IMR-90 (cell line): Measurements from ENCODE around the gene BET1. TPM values are rescaled to one million over a fixed set of nuclear protein-coding genes. Genes with fewer than 3 reads are reported as not detected.

ENCODE experiments used
- ATAC-seq: fragments of 200-7000 bp; cut with Tn5 transposase; 2 replicates; pipeline ENCODE4 v1.9.1; 2020; ENCODE audit warnings: low read depth, mild to moderate bottlenecking, moderate library complexity
- BruUV-seq: library from RNA; stranded (reverse); fragments of 400-500 nt; replicated peaks from 2 replicates; lab custom pipeline; 2021; lab: Mats Ljungman, UMichigan
- CTCF ChIA-PET: fragments of 300-600 bp; formaldehyde crosslinking; extraction: SDS; loops from one replicate; lab custom pipeline; 2021; ENCODE audit warnings: antibody characterized with exemption; lab: Yijun Ruan, JAX
- POLR2A ChIA-PET: fragments of 300-600 bp; sonication (Branson Sonifier 250); formaldehyde crosslinking; loops from one replicate; lab custom pipeline; 2022; ENCODE audit warnings: antibody characterized with exemption; ENCODE audit not compliant: unreplicated experiment; lab: Charles Lee
- DNase-seq: peaks from one replicate; pipeline ENCODE4 v3.0.0; 2013
- H2AFZ ChIP-seq: replicated peaks from 2 replicates; pipeline ENCODE3; 2013; ENCODE audit warnings: low read length, mild to moderate bottlenecking; ENCODE audit not compliant: poor library complexity
- H2AK5ac ChIP-seq: 2 replicates; pipeline ENCODE4 v1.6.1; 2013; ENCODE audit warnings: low read depth, low read length, inconsistent platforms
- H2AK9ac ChIP-seq: replicated peaks from 2 replicates; pipeline ENCODE3; 2013; ENCODE audit warnings: mild to moderate bottlenecking, low read depth, low read length, moderate library complexity; ENCODE audit not compliant: poor library complexity
- H2BK120ac ChIP-seq: 2 replicates; pipeline ENCODE4 v1.6.1; 2013; ENCODE audit warnings: low read depth, low read length, inconsistent platforms
- H2BK15ac ChIP-seq: 3 replicates; pipeline ENCODE4 v1.6.1; 2013; ENCODE audit warnings: low read depth, low read length, inconsistent platforms
- H2BK20ac ChIP-seq: 2 replicates; pipeline ENCODE4 v1.6.1; 2013; ENCODE audit warnings: low read depth, mild to moderate bottlenecking, inconsistent platforms, low read length, moderate library complexity
- H2BK5ac ChIP-seq: 2 replicates; pipeline ENCODE4 v1.6.1; 2013; ENCODE audit warnings: mild to moderate bottlenecking, low read depth, low read length, inconsistent platforms; ENCODE audit not compliant: poor library complexity, severe bottlenecking
- H3K14ac ChIP-seq: replicated peaks from 2 replicates; pipeline ENCODE4 v1.6.1; 2013; ENCODE audit warnings: low read depth, low read length, inconsistent platforms
- H3K18ac ChIP-seq: 2 replicates; pipeline ENCODE4 v1.6.1; 2013; ENCODE audit warnings: low read depth, low read length, control low read depth
- H3K23ac ChIP-seq: 2 replicates; pipeline ENCODE4 v1.6.1; 2013; ENCODE audit warnings: low read depth, low read length, inconsistent platforms
- H3K27ac ChIP-seq: 2 replicates; pipeline ENCODE4 v1.5.1; 2013; ENCODE audit warnings: mild to moderate bottlenecking, control low read depth, low read length; ENCODE audit not compliant: insufficient read depth
- H3K27me3 ChIP-seq: 2 replicates; pipeline ENCODE4 v1.6.1; 2013; ENCODE audit warnings: low read length; ENCODE audit not compliant: control insufficient read depth, insufficient read depth
- H3K36me3 ChIP-seq: 2 replicates; pipeline ENCODE4 v1.6.1; 2013; ENCODE audit warnings: low read length, mixed read lengths; ENCODE audit not compliant: control insufficient read depth, insufficient read depth
- H3K4ac ChIP-seq: 2 replicates; pipeline ENCODE4 v1.6.1; 2013; ENCODE audit warnings: low read depth, low read length, inconsistent platforms
- H3K4me1 ChIP-seq: 2 replicates; pipeline ENCODE4 v1.6.1; 2013; ENCODE audit warnings: low read length, mixed read lengths; ENCODE audit not compliant: control insufficient read depth, insufficient read depth
- H3K4me2 ChIP-seq: 2 replicates; pipeline ENCODE4 v1.6.1; 2013; ENCODE audit warnings: low read depth, mild to moderate bottlenecking, control low read depth, low read length, moderate library complexity
- H3K4me3 ChIP-seq: 2 replicates; pipeline ENCODE4 v1.5.1; 2013; ENCODE audit warnings: low read depth, mild to moderate bottlenecking, control low read depth, low read length, moderate library complexity; ENCODE audit not compliant: insufficient read depth
- H3K56ac ChIP-seq: 2 replicates; pipeline ENCODE4 v1.6.1; 2013; ENCODE audit warnings: low read length, inconsistent platforms; ENCODE audit not compliant: insufficient read depth; ENCODE audit errors: extremely low read depth
- H3K79me1 ChIP-seq, 2 experiments: 2 replicates each; pipeline ENCODE4 v1.6.1; 2013; ENCODE audit warnings: low read length in 2 of 2, inconsistent platforms in 1 of 2, low read depth in 1 of 2
- H3K9ac ChIP-seq: 2 replicates; pipeline ENCODE4 v1.6.1; 2013; ENCODE audit warnings: low read depth, low read length, control low read depth
- H3K9me1 ChIP-seq: 2 replicates; pipeline ENCODE4 v1.6.1; 2013; ENCODE audit warnings: low read length, inconsistent platforms; ENCODE audit not compliant: insufficient read depth
- H3K9me3 ChIP-seq: 2 replicates; pipeline ENCODE4 v1.6.1; 2013; ENCODE audit warnings: low read length; ENCODE audit not compliant: control insufficient read depth, insufficient read depth
- H4K20me1 ChIP-seq: 2 replicates; pipeline ENCODE4 v1.6.1; 2013; ENCODE audit warnings: low read length, inconsistent platforms; ENCODE audit not compliant: insufficient read depth
- H4K5ac ChIP-seq: 2 replicates; pipeline ENCODE4 v1.6.1; 2013; ENCODE audit warnings: mild to moderate bottlenecking, low read depth, low read length, control low read depth
- H4K8ac ChIP-seq, 2 experiments: 2 replicates each; pipeline ENCODE4 v1.6.1; 2013; ENCODE audit warnings: low read depth in 2 of 2, low read length in 2 of 2, control low read depth in 1 of 2, inconsistent platforms in 1 of 2
- H4K91ac ChIP-seq: 2 replicates; pipeline ENCODE4 v1.6.1; 2013; ENCODE audit warnings: low read depth, low read length, inconsistent platforms; ENCODE audit not compliant: insufficient read depth
- CEBPB ChIP-seq: IDR thresholded peaks from 2 replicates; pipeline ENCODE4 v1.6.1; 2012; ENCODE audit warnings: low read depth, low read length, improper control_type of control experiment
- CHD1 ChIP-seq: IDR thresholded peaks from 2 replicates; pipeline ENCODE4 v1.6.1; 2012; ENCODE audit warnings: low read depth, low read length, improper control_type of control experiment
- CTCF ChIP-seq: conservative IDR thresholded peaks from 2 replicates; pipeline ENCODE4 v1.5.1; 2012; ENCODE audit warnings: mild to moderate bottlenecking, low read depth, low read length, improper control_type of control experiment
- FOS ChIP-seq: fragments of 150-350 bp; IDR thresholded peaks from 2 replicates; pipeline ENCODE4 v1.6.1; 2016; ENCODE audit warnings: low read depth, low read length
- MAZ ChIP-seq: IDR thresholded peaks from 2 replicates; pipeline ENCODE4 v1.6.1; 2012; ENCODE audit warnings: low read depth, mild to moderate bottlenecking, low read length, improper control_type of control experiment, moderate library complexity, borderline replicate concordance
- NFE2L2 ChIP-seq: fragments of 150-350 bp; IDR thresholded peaks from 2 replicates; pipeline ENCODE4 v1.6.1; 2016; ENCODE audit warnings: low read depth, mild to moderate bottlenecking, low read length
- POLR2A ChIP-seq: IDR thresholded peaks from 2 replicates; pipeline ENCODE4 v1.6.1; 2012; ENCODE audit warnings: mild to moderate bottlenecking, low read depth, low read length
- RCOR1 ChIP-seq: IDR thresholded peaks from 2 replicates; pipeline ENCODE4 v1.6.1; 2012; ENCODE audit warnings: mild to moderate bottlenecking, low read length, improper control_type of control experiment; ENCODE audit not compliant: insufficient replicate concordance
- RFX5 ChIP-seq: IDR thresholded peaks from 2 replicates; pipeline ENCODE4 v1.8.0; 2012; ENCODE audit warnings: low read depth, mild to moderate bottlenecking, low read length, moderate library complexity
- SMC3 ChIP-seq: fragments of 150-350 bp; IDR thresholded peaks from 2 replicates; pipeline ENCODE4 v1.6.1; 2016; ENCODE audit warnings: low read depth, mild to moderate bottlenecking, antibody characterized with exemption, low read length, moderate library complexity
- USF2 ChIP-seq: fragments of 150-350 bp; IDR thresholded peaks from 2 replicates; pipeline ENCODE4 v1.6.1; 2017; ENCODE audit warnings: mild to moderate bottlenecking, antibody characterized with exemption, low read length, low read depth
- dilution Hi-C: fragments of 300-500 bp; cut with HindIII; formaldehyde crosslinking; loops from one replicate; pipeline ENCODE4 v1.14.3; 2018; ENCODE audit warnings: low sequenced_read_pairs; ENCODE audit not compliant: unreplicated experiment
- in situ Hi-C: fragments of 300-500 bp; cut with MboI; formaldehyde crosslinking; loops from 3 replicates; pipeline ENCODE4 v1.14.3; 2019; ENCODE audit warnings: low sequenced_read_pairs, inconsistent platforms, mixed read lengths
- intact Hi-C: fragments of 100-400 bp; cut with micrococcal nuclease; formaldehyde crosslinking; loops from 2 replicates; pipeline ENCODE4 v1.10.0; 2022
- polyA plus RNA-seq, 3 experiments: library from polyadenylated mRNA; depleted of rRNA; stranded (reverse); fragments of >200 nt; gene quantifications; 2 replicates each; pipeline ENCODE4 v1.2.3, GENCODE V29; 2012; ENCODE audit warnings: low replicate concordance in 1 of 3
- total RNA-seq: library from RNA; depleted of rRNA; stranded (reverse); fragments of >200 nt; gene quantifications from 2 replicates; pipeline ENCODE4 v1.2.3, GENCODE V29; 2012

Gene BET1
- total and polyA plus RNA-seq, 2 of the 4 experiments (the other 2 are of a cell fraction), result 9.9 to 33.2 TPM

- Histone ChIP-seq H3K23ac (no peak overlapping the region), H3K9me3 (no peaks in the 10 kb centered on the region), H3K4me2 (no peak overlapping the region), H3K9me1 (no peaks in the 10 kb centered on the region), H4K91ac (no peak overlapping the region), H3K27ac (no peak overlapping the region), H3K9ac (no peak overlapping the region), H2AFZ (no peak overlapping the region), H3K4me1 (peaks cover 2% of the 10 kb centered on the region; the same call in 1 of the 2 replicates), H3K27me3 (peaks cover 2% of the 10 kb centered on the region; the same call in 1 of the 2 replicates), H2BK15ac (no peak overlapping the region), H2BK120ac (no peak overlapping the region), H3K18ac (no peak overlapping the region), H4K8ac (no peak overlapping the region), H2BK20ac (no peak overlapping the region), H2AK9ac (no peak overlapping the region), H3K4me3 (no peak overlapping the region), H3K4ac (no peak overlapping the region), H3K14ac (no peak overlapping the region), H2BK5ac (no peak overlapping the region), H3K36me3 (no peaks in the 10 kb centered on the region), H3K56ac (no peak overlapping the region), H2AK5ac (no peak overlapping the region), H3K79me1 (no peaks in the 10 kb centered on the region), H4K5ac (no peak overlapping the region), H4K20me1 (no peaks in the 10 kb centered on the region)
- dilution Hi-C loops, result no loop called here
- intact Hi-C loops, result no loop called here
- in situ Hi-C loops, result no loop called here
- no TSS peak for BruUV-seq
- TF ChIP-seq RCOR1 (no peak), CHD1 (no peak), CTCF (no peak), FOS (no peak), POLR2A (no peak), USF2 (no peak), RFX5 (no peak), CEBPB (no peak), SMC3 (no peak), NFE2L2 (no peak), MAZ (no peak)
- ChIA-PET POLR2A (no interaction called here), CTCF (no interaction called here)
- ATAC-seq, result no peak
- no peak for DNase-seq
These were observed 40.7 kb upstream of the BET1 start for GRCh38 chr7:94044806-94045205.
